Bronchial epithelial cell (primary cell): ENCODE data around the gene AKAP10. TPM values are rescaled to one million over a fixed set of nuclear protein-coding genes. Genes with fewer than 3 reads are reported as not detected.
"Not testable (repeated sequence)": the region's sequence is repeated elsewhere in the genome, so short reads cannot be mapped to it uniquely, and the experiment has no call there.

Experiments used
- DNase-seq: peaks from one replicate; pipeline ENCODE4 v3.0.0-alpha.2; 2010; ENCODE audit warnings: low read depth
- FAIRE-seq: peaks from 2 replicates; lab custom pipeline; 2011; peaks lifted over from hg19 to GRCh38; lab: Jason Lieb, UNC
- H3K27me3 ChIP-seq: 2 replicates; pipeline ENCODE4 v1.5.1; 2011; ENCODE audit warnings: low read length; ENCODE audit not compliant: control insufficient read depth, insufficient read depth
- H3K36me3 ChIP-seq: 2 replicates; pipeline ENCODE4 v1.5.1; 2011; ENCODE audit warnings: low read length; ENCODE audit not compliant: control insufficient read depth, insufficient read depth
- H3K4me3 ChIP-seq: 2 replicates; pipeline ENCODE4 v1.5.1; 2011; ENCODE audit warnings: mild to moderate bottlenecking, low read depth, low read length, control low read depth
- total RNA-seq: library from RNA; depleted of rRNA; stranded (reverse); fragments of >200 nt; gene quantifications from 2 replicates; pipeline ENCODE4 v1.2.1, GENCODE V29; 2014
- TF ChIP-seq, protein P1 (sequence below): IDR thresholded peaks from 2 replicates; pipeline ENCODE4 v1.5.1; 2011; ENCODE audit warnings: mild to moderate bottlenecking, moderate library complexity, low read length, control low read depth, inconsistent platforms; ENCODE audit not compliant: insufficient read depth, severe bottlenecking

The AKAP10 gene
- total RNA-seq, 1 donor from 2014 or later: 17.9 TPM

GRCh38 chr17:19975601-19976000 lies 2.0 kb downstream of the AKAP10 start:
- peaks cover 2% of the 10 kb centered on the region for H3K36me3 ChIP-seq
- no peaks in the 10 kb centered on the region for H3K27me3 ChIP-seq
- FAIRE-seq (no peak), DNase-seq (no peak)
- H3K4me3 ChIP-seq: no peak overlapping the region
- TF ChIP-seq, protein P1, sequence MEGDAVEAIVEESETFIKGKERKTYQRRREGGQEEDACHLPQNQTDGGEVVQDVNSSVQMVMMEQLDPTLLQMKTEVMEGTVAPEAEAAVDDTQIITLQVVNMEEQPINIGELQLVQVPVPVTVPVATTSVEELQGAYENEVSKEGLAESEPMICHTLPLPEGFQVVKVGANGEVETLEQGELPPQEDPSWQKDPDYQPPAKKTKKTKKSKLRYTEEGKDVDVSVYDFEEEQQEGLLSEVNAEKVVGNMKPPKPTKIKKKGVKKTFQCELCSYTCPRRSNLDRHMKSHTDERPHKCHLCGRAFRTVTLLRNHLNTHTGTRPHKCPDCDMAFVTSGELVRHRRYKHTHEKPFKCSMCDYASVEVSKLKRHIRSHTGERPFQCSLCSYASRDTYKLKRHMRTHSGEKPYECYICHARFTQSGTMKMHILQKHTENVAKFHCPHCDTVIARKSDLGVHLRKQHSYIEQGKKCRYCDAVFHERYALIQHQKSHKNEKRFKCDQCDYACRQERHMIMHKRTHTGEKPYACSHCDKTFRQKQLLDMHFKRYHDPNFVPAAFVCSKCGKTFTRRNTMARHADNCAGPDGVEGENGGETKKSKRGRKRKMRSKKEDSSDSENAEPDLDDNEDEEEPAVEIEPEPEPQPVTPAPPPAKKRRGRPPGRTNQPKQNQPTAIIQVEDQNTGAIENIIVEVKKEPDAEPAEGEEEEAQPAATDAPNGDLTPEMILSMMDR: no peak

DNA sequence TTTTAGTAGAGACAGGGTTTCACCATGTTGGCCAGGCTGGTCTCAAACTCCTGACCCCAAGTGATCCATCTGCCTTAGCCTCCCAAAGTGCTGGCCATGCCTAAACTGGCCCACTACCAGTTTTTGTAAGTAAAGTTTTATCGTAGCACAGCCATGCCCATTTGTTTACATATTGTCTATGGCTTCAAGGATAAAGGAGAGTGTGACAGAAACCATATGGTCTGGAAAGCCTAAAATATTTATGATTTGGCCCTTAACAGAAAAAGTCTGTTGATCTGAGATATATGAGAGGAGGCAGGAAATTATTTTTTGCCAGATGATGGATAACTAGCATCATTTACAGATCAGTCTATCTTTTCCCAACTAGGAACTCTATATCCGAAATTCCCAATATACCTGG lies 4.5 kb downstream of the AKAP10 start:
- FAIRE-seq (no peak), DNase-seq (no peak)
- H3K36me3 ChIP-seq: peaks cover 4% of the 10 kb centered on the region
- H3K27me3 ChIP-seq: no peaks in the 10 kb centered on the region
- TF ChIP-seq, protein P1: no peak
- no peak overlapping the region for H3K4me3 ChIP-seq

- H3K27me3 ChIP-seq, H3K36me3 ChIP-seq, H3K4me3 ChIP-seq, DNase-seq, FAIRE-seq: not testable (repeated sequence)
Observed at GRCh38 chr17:19962954-19963353, 14.7 kb downstream of the AKAP10 start.

DNA sequence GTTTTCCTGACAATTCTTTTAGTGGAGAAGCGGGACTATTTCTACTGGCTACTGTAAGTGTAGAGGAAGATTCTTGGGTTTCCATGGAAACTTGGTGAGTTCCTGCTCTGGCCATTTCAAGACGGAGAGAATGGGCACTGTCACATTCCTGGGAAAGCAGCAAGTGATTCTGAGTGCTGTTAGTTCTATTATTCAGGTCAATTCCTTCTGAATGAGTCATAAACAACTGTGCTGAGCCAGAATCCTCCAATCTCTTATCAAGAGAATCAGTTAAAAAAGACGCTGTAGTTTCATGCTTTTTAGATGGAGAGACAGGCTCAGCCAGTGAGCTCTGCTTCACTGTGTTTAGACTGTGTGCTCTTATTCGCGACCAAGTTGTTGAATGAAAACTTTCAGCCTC lies 19.6 kb downstream of the AKAP10 start:
- Histone ChIP-seq H3K4me3 (no peak overlapping the region), H3K36me3 (peaks cover 2% of the 10 kb centered on the region), H3K27me3 (no peaks in the 10 kb centered on the region)
- TF ChIP-seq, protein P1: no peak
- no peak for FAIRE-seq
- peak; percentile 81 for DNase-seq

DNA sequence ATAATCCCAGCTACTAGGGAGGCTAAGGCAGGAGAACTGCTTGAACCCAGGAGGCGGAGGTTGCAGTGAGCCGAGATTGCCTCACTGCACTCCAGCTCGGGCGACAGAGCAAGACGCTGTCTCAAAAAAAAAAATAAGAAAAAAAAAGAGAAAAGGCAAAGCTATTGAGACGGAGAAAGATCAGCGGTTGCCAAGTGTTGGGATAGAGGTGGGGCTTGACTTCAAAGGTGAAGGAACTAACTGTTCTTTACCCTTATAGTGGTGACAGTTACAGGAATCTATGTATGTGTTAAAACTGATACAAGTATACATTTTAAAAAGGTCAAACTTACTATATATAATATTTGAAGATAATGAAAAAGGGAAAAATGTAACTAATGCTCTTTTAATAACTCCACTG lies 22.5 kb downstream of the AKAP10 start:
- TF ChIP-seq, protein P1: no peak
- no peak for FAIRE-seq
- no peaks in the 10 kb centered on the region for H3K27me3 ChIP-seq

DNA sequence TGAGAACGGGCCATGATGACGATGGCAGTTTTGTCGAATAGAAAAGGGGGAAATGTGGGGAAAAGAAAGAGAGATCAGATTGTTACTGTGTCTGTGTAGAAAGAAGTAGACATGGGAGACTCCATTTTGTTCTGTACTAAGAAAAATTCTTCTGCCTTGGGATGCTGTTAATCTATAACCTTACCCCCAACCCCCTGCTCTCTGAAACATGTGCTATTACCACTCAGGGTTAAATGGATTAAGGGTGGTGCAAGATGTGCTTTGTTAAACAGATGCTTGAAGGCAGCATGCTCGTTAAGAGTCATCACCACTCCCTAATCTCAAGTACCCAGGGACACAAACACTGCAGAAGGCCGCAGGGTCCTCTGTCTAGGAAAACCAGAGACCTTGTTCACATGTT lies 26.2 kb downstream of the AKAP10 start:
- H3K36me3 ChIP-seq, H3K4me3 ChIP-seq, FAIRE-seq, H3K27me3 ChIP-seq, DNase-seq: not testable (repeated sequence)

More for the DNA sequence above, 22.5 kb downstream of the AKAP10 start:
- peaks cover 2% of the 10 kb centered on the region for H3K36me3 ChIP-seq
- no peak overlapping the region for H3K4me3 ChIP-seq
- DNase-seq: no peak

DNA sequence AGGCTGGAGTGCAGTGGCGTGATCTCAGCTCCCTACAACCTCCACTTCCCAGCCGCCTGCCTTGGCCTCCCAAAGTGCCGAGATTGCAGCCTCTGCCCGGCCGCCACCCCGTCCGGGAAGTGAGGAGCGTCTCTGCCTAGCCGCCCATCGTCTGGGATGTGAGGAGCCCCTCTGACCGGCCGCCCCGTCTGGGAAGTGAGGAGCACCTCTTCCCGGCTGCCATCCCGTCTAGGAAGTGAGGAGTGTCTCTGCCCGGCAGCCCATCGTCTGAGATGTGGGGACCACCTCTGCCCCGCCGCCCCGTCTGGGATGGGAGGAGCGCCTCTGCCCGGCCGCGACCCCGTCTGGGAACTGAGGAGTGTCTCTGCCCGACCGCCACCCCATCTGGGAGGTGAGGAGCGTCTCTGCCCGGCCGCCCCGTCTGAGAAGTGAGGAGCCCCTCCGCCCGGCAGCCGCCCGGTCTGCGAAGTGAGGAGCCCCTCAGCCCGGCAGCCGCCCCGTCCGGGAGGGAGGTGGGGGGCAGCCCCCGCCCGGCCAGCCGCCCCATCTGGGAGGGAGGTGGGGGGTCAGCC lies 26.9 kb downstream of the AKAP10 start:
- not testable (repeated sequence) for H3K27me3 ChIP-seq, DNase-seq, H3K4me3 ChIP-seq, H3K36me3 ChIP-seq, FAIRE-seq
